ENCODE data around the gene KRTAP10-12.

The KRTAP10-12 gene

GRCh38 chr21:44734026-44734745, 37.2 kb downstream of the KRTAP10-12 start:
- DNase-seq (ENCODE audit: low spot score) = no peak

GRCh38 chr21:44734841-44735240, 37.9 kb downstream of the KRTAP10-12 start:
- no peak for DNase-seq (ENCODE audit: low spot score)

GRCh38 chr21:44735821-44736220, 38.8 kb downstream of the KRTAP10-12 start:
- DNase-seq (ENCODE audit: low spot score) = no peak

GRCh38 chr21:44736291-44737004, 39.5 kb downstream of the KRTAP10-12 start:
- DNase-seq (ENCODE audit: low spot score) = no peak

- no peak for DNase-seq (ENCODE audit: low spot score)
Measured at GRCh38 chr21:44737706-44738354, 40.9 kb downstream of the KRTAP10-12 start.

GRCh38 chr21:44738621-44739020, 41.6 kb downstream of the KRTAP10-12 start:
- DNase-seq (ENCODE audit: low spot score) = no peak

- no peak for DNase-seq (ENCODE audit: low spot score)
Measured at GRCh38 chr21:44739316-44739715, 42.3 kb downstream of the KRTAP10-12 start.

GRCh38 chr21:44740742-44741141, 43.8 kb downstream of the KRTAP10-12 start:
- DNase-seq (ENCODE audit: low spot score) = no peak

GRCh38 chr21:44741921-44742320, 44.9 kb downstream of the KRTAP10-12 start:
- no peak for DNase-seq (ENCODE audit: low spot score)

- no peak for DNase-seq (ENCODE audit: low spot score)
Measured at GRCh38 chr21:44742418-44743153, 45.6 kb downstream of the KRTAP10-12 start.

Data from ecto neural progenitor cell (in vitro differentiated cells).